ENCODE measurements around the gene KCNH2.

DNA sequence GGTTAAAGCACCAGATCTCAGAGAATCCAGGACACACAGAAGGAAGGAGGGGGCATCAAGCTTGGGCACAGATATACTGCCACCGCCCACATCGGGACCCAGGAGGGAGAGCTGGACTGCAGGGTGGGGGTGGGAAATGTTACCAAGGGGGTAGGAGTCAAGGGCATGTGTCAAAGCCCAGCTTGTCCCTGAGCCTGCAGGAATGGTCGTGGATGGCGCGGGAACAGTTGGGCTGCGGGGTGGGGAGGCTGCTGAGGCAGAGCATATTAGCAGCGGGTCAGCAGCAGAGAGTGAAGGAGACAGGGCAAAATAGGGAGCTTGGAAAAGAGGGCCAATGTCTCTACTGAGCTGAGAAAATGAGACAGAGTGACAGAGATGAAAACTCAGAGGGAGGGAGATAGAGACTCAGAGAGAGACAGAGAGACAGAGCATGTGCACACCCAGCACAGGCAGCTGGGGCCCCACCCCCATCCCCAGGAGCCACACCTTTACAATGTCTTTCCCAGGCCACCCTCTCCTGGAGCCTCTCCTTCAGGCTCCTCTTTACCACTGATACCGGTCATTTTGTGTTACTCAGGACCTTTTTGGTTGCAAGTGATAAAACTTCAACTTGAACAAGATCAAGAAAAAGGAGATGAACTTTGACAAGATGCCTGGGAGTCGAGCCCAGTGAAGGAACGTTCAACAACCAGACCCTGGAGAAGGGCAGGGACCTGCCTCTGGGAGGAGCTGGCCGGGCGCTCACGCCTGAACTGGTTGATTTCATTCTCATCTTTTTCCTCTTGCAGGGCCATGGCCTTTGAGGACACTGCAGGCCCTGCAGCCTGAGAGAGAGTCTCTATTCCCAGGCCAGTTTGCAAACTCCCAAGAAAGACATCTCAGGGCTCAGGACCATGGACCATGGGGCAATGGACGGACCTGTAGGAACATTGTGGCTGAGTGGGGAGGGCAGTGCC is 75.8 kb downstream of the KCNH2 start:
- TF ChIP-seq, protein P1, sequence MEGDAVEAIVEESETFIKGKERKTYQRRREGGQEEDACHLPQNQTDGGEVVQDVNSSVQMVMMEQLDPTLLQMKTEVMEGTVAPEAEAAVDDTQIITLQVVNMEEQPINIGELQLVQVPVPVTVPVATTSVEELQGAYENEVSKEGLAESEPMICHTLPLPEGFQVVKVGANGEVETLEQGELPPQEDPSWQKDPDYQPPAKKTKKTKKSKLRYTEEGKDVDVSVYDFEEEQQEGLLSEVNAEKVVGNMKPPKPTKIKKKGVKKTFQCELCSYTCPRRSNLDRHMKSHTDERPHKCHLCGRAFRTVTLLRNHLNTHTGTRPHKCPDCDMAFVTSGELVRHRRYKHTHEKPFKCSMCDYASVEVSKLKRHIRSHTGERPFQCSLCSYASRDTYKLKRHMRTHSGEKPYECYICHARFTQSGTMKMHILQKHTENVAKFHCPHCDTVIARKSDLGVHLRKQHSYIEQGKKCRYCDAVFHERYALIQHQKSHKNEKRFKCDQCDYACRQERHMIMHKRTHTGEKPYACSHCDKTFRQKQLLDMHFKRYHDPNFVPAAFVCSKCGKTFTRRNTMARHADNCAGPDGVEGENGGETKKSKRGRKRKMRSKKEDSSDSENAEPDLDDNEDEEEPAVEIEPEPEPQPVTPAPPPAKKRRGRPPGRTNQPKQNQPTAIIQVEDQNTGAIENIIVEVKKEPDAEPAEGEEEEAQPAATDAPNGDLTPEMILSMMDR (IDR thresholded peaks at IDR 0.05) = no peak
- no peak for TF ChIP-seq POLR2A (IDR thresholded peaks at IDR 0.05)

All from thyroid gland (tissue), 4 donors.